KMS-11 (cell line): Measurements from ENCODE around the gene CENPH.
"Not testable (repeated sequence)": the region's sequence is repeated elsewhere in the genome, so short reads cannot be mapped to it uniquely, and the experiment has no call there.

Source experiments
- H2AFZ ChIP-seq: fragments of 200-600 bp; sonication (generic); 2 replicates; pipeline ENCODE4 v1.6.1; 2016; ENCODE audit warnings: antibody characterized with exemption, mixed run types, low read depth
- H3K27ac ChIP-seq: fragments of 200-600 bp; sonication (generic); 2 replicates; pipeline ENCODE4 v1.6.1; 2016; ENCODE audit warnings: mild to moderate bottlenecking, mixed run types
- H3K27me3 ChIP-seq: fragments of 200-600 bp; sonication (generic); 2 replicates; pipeline ENCODE4 v1.6.1; 2017; ENCODE audit warnings: mild to moderate bottlenecking, low read depth, mixed run types, moderate library complexity; ENCODE audit not compliant: insufficient read depth
- H3K36me3 ChIP-seq: fragments of 200-600 bp; sonication (generic); 2 replicates; pipeline ENCODE4 v1.6.1; 2017; ENCODE audit warnings: mild to moderate bottlenecking, mixed run types; ENCODE audit not compliant: insufficient read depth
- H3K4me1 ChIP-seq: fragments of 200-600 bp; sonication (generic); 2 replicates; pipeline ENCODE4 v1.6.1; 2016; ENCODE audit warnings: mild to moderate bottlenecking, low read depth, mixed run types; ENCODE audit not compliant: poor library complexity, severe bottlenecking
- H3K4me2 ChIP-seq: fragments of 200-600 bp; sonication (generic); 2 replicates; pipeline ENCODE4 v1.7.0; 2016; ENCODE audit warnings: mild to moderate bottlenecking, mixed run types
- H3K4me3 ChIP-seq: fragments of 200-600 bp; sonication (generic); IDR thresholded peaks from 2 replicates; pipeline ENCODE4 v1.6.1; 2017; ENCODE audit warnings: low read depth, low read length, mixed read lengths; ENCODE audit not compliant: insufficient read depth
- H3K79me2 ChIP-seq: fragments of 200-600 bp; sonication (generic); 2 replicates; pipeline ENCODE4 v1.6.1; 2016; ENCODE audit warnings: low read depth, mixed run types; ENCODE audit not compliant: insufficient read depth
- H3K9ac ChIP-seq: fragments of 200-600 bp; sonication (generic); 2 replicates; pipeline ENCODE4 v1.6.1; 2016; ENCODE audit warnings: mild to moderate bottlenecking, mixed run types
- H4K20me1 ChIP-seq: fragments of 200-600 bp; sonication (generic); 2 replicates; pipeline ENCODE4 v1.6.1; 2016; ENCODE audit warnings: mild to moderate bottlenecking, mixed run types; ENCODE audit not compliant: insufficient read depth
- CTCF ChIP-seq: fragments of 200-600 bp; sonication (generic); conservative IDR thresholded peaks from 2 replicates; pipeline ENCODE4 v1.6.1; 2017; ENCODE audit warnings: low read depth, mild to moderate bottlenecking, antibody characterized with exemption, low read length, moderate library complexity, mixed read lengths

Gene CENPH

GRCh38 chr5:69217548-69218526 lies 28.5 kb downstream of the CENPH start:
- H3K4me2 ChIP-seq: peak overlapping the region; percentile 84
- H3K4me3 ChIP-seq: peak overlapping the region; percentile 63
- H4K20me1 ChIP-seq: no peaks in the 10 kb centered on the region
- no peaks in the 10 kb centered on the region for H3K36me3 ChIP-seq
- peak overlapping the region; percentile 77 for H2AFZ ChIP-seq
- peaks cover 11% of the 10 kb centered on the region; the same call in 1 of the 2 replicates for H3K79me2 ChIP-seq
- no peaks in the 10 kb centered on the region for H3K27me3 ChIP-seq
- TF ChIP-seq CTCF: peak; percentile 60
- peak overlapping the region; percentile 48 for H3K27ac ChIP-seq
- peaks cover 17% of the 10 kb centered on the region for H3K4me1 ChIP-seq
- peak overlapping the region; percentile 55; the same call in 1 of the 2 replicates for H3K9ac ChIP-seq

- no peak for TF ChIP-seq CTCF
- H3K79me2 ChIP-seq: peaks cover 11% of the 10 kb centered on the region; the same call in 1 of the 2 replicates
- no peaks in the 10 kb centered on the region for H4K20me1 ChIP-seq
- H3K9ac ChIP-seq: no peak overlapping the region
- no peak overlapping the region for H2AFZ ChIP-seq
- H3K27ac ChIP-seq: no peak overlapping the region
- H3K27me3 ChIP-seq: no peaks in the 10 kb centered on the region
- peaks cover 15% of the 10 kb centered on the region for H3K4me1 ChIP-seq
- H3K4me2 ChIP-seq: no peak overlapping the region
- no peaks in the 10 kb centered on the region for H3K36me3 ChIP-seq
- H3K4me3 ChIP-seq: no peak overlapping the region
These were observed 30.6 kb downstream of the CENPH start for GRCh38 chr5:69219939-69220338.

- not testable (repeated sequence) for H3K36me3 ChIP-seq, H3K9ac ChIP-seq, H4K20me1 ChIP-seq, H2AFZ ChIP-seq, H3K4me3 ChIP-seq, H3K4me2 ChIP-seq, H3K27me3 ChIP-seq, H3K27ac ChIP-seq
- H3K79me2 ChIP-seq: peaks cover 11% of the 10 kb centered on the region; the same call in 1 of the 2 replicates
- H3K4me1 ChIP-seq: peaks cover 13% of the 10 kb centered on the region
These were observed 31.0 kb downstream of the CENPH start for GRCh38 chr5:69220371-69220770.

- H3K27ac ChIP-seq, H3K4me2 ChIP-seq, H3K27me3 ChIP-seq, H2AFZ ChIP-seq, H3K4me3 ChIP-seq, H3K36me3 ChIP-seq, H3K9ac ChIP-seq, H4K20me1 ChIP-seq: not testable (repeated sequence)
- Histone ChIP-seq H3K4me1 (peaks cover 13% of the 10 kb centered on the region), H3K79me2 (peaks cover 11% of the 10 kb centered on the region; the same call in 1 of the 2 replicates)
These were observed 31.4 kb downstream of the CENPH start for GRCh38 chr5:69220833-69221232.

GRCh38 chr5:69224520-69224919 lies 35.1 kb downstream of the CENPH start:
- no peaks in the 10 kb centered on the region for H3K27me3 ChIP-seq
- H3K27ac ChIP-seq: no peak overlapping the region
- TF ChIP-seq CTCF: no peak
- H3K36me3 ChIP-seq: no peaks in the 10 kb centered on the region; the same call in 1 of the 2 replicates
- H3K9ac ChIP-seq: no peak overlapping the region
- no peaks in the 10 kb centered on the region for H3K79me2 ChIP-seq
- no peak overlapping the region for H3K4me3 ChIP-seq
- no peak overlapping the region for H3K4me2 ChIP-seq
- no peaks in the 10 kb centered on the region for H3K4me1 ChIP-seq
- H4K20me1 ChIP-seq: no peaks in the 10 kb centered on the region
- no peak overlapping the region for H2AFZ ChIP-seq
